GM18505 (cell line): ENCODE results near the gene WDR26.
"Not testable (repeated sequence)": the region's sequence is repeated elsewhere in the genome, so short reads cannot be mapped to it uniquely, and the experiment has no call there.

Source experiments
- ATAC-seq: cut with Tn5 transposase; IDR thresholded peaks from one replicate; pipeline ENCODE4 v1.9.1; 2021; ENCODE audit not compliant: unreplicated experiment
- POLR2A ChIP-seq: IDR thresholded peaks from 4 replicates; pipeline ENCODE4 v1.6.1; 2011; ENCODE audit warnings: borderline replicate concordance; ENCODE audit not compliant: insufficient read depth, insufficient read length; ENCODE audit errors: extremely low read depth

WDR26 gene

GRCh38 chr1:224373008-224373590, 61.5 kb downstream of the WDR26 start:
- TF ChIP-seq POLR2A: no peak
- no peak for ATAC-seq

GRCh38 chr1:224368409-224368808, 66.2 kb downstream of the WDR26 start:
- TF ChIP-seq POLR2A: no peak
- ATAC-seq: peak; percentile 77

GRCh38 chr1:224359207-224359606, 75.4 kb downstream of the WDR26 start:
- no peak for TF ChIP-seq POLR2A
- ATAC-seq: no peak

- TF ChIP-seq POLR2A: no peak
- ATAC-seq: no peak
These were observed 76.4 kb downstream of the WDR26 start for GRCh38 chr1:224358237-224358636.

- no peak for TF ChIP-seq POLR2A
- ATAC-seq: no peak
These were observed 76.9 kb downstream of the WDR26 start for GRCh38 chr1:224357626-224358124.

- TF ChIP-seq POLR2A: peak; percentile 85
- peak; percentile 96 for ATAC-seq
These were observed 77.6 kb downstream of the WDR26 start, which contains the start of gene CNIH4 for GRCh38 chr1:224356685-224357625. CNIH4 (plus strand) TSS chr1:224356879; CDS start chr1:224356925, 46 bp downstream.

- ATAC-seq: no peak
- TF ChIP-seq POLR2A: no peak
These were observed 80.3 kb downstream of the WDR26 start for GRCh38 chr1:224353975-224354925.

- ATAC-seq: not testable (repeated sequence)
These were observed 82.0 kb downstream of the WDR26 start for GRCh38 chr1:224352436-224353085.

- ATAC-seq: not testable (repeated sequence)
These were observed 84.9 kb downstream of the WDR26 start for GRCh38 chr1:224349716-224350115.

GRCh38 chr1:224348137-224348536, 86.5 kb downstream of the WDR26 start:
- ATAC-seq: no peak

GRCh38 chr1:224343679-224344078, 90.9 kb downstream of the WDR26 start:
- TF ChIP-seq POLR2A: no peak
- ATAC-seq: no peak

More at GRCh38 chr1:224348137-224348536, 86.5 kb downstream of the WDR26 start:
- no peak for TF ChIP-seq POLR2A

GRCh38 chr1:224340453-224341384, 93.9 kb downstream of the WDR26 start:
- ATAC-seq: peak; percentile 83
